NCI-H128 (cell line): Measurements from ENCODE around the gene DNAH14.
"Not testable (repeated sequence)": the region's sequence is repeated elsewhere in the genome, so short reads cannot be mapped to it uniquely, and the experiment has no call there.

Source experiments
- DNase-seq: peaks from one replicate; lab custom pipeline; 2025; ENCODE audit not compliant: unreplicated experiment; lab: John Stamatoyannopoulos, UW

DNAH14 gene

GRCh38 chr1:224920930-224921329, 8.5 kb upstream of the DNAH14 start:
- DNase-seq: no peak

- no peak for DNase-seq
Observed at GRCh38 chr1:224921354-224921753, 8.1 kb upstream of the DNAH14 start.

- peak; percentile 29 for DNase-seq
Observed at GRCh38 chr1:224922404-224923164, 6.9 kb upstream of the DNAH14 start.

GRCh38 chr1:224923726-224924125, 5.7 kb upstream of the DNAH14 start:
- DNase-seq: no peak

GRCh38 chr1:224927631-224928030, 1.8 kb upstream of the DNAH14 start:
- not testable (repeated sequence) for DNase-seq

- DNase-seq: no peak
Observed at GRCh38 chr1:224928906-224929305, 569 bp upstream of the DNAH14 start.

GRCh38 chr1:224931605-224932004, 2.1 kb downstream of the DNAH14 start:
- no peak for DNase-seq

- no peak for DNase-seq
Observed at GRCh38 chr1:224932607-224933249, 3.3 kb downstream of the DNAH14 start.

GRCh38 chr1:224933584-224933983, 4.1 kb downstream of the DNAH14 start:
- DNase-seq: no peak

GRCh38 chr1:224938652-224939051, 9.2 kb downstream of the DNAH14 start:
- no peak for DNase-seq

GRCh38 chr1:224939844-224940425, 10.5 kb downstream of the DNAH14 start:
- DNase-seq: no peak

- not testable (repeated sequence) for DNase-seq
Observed at GRCh38 chr1:224940735-224941134, 11.3 kb downstream of the DNAH14 start.

- DNase-seq: not testable (repeated sequence)
Observed at GRCh38 chr1:224945651-224946348, 16.3 kb downstream of the DNAH14 start.

GRCh38 chr1:224946349-224946691, 16.8 kb downstream of the DNAH14 start:
- not testable (repeated sequence) for DNase-seq

- DNase-seq: no peak
Observed at GRCh38 chr1:224957696-224958095, 28.2 kb downstream of the DNAH14 start.

GRCh38 chr1:224958490-224958889, 29.0 kb downstream of the DNAH14 start:
- DNase-seq: no peak

GRCh38 chr1:224959115-224959514, 29.6 kb downstream of the DNAH14 start:
- DNase-seq: no peak

- DNase-seq: no peak
Observed at GRCh38 chr1:224959656-224960055, 30.2 kb downstream of the DNAH14 start.

- DNase-seq: no peak
Observed at GRCh38 chr1:224980181-224980580, 50.7 kb downstream of the DNAH14 start.

GRCh38 chr1:224981922-224982354, 52.5 kb downstream of the DNAH14 start:
- DNase-seq: not testable (repeated sequence)

- no peak for DNase-seq
Observed at GRCh38 chr1:224988042-224988441, 58.6 kb downstream of the DNAH14 start.

- DNase-seq: no peak
Observed at GRCh38 chr1:224989615-224990014, 60.1 kb downstream of the DNAH14 start.
